Gastroesophageal sphincter (tissue), 3 donors: ENCODE measurements around the gene LIMK2.

Source experiments
- CTCF ChIP-seq, 4 experiments: fragments of 200-600 bp in 2 of 4; fragments of 450-650 bp in 2 of 4; sonication (generic) in 1 of 4; IDR thresholded peaks; one replicate each; pipeline ENCODE4 v1.5.1; 2017 to 2019; ENCODE audit warnings: antibody characterized with exemption in 4 of 4, mild to moderate bottlenecking in 2 of 4, moderate library complexity in 2 of 4
- POLR2A ChIP-seq, 2 donors: fragments of 450-650 bp; IDR thresholded peaks; one replicate each; pipeline ENCODE4 v1.6.1; 2017; ENCODE audit warnings: antibody characterized with exemption in 2 of 2, mild to moderate bottlenecking in 2 of 2, moderate library complexity in 1 of 2

GRCh38 chr22:31185056-31185455 lies 27.0 kb upstream of the LIMK2 start:
- no peak for TF ChIP-seq CTCF (IDR thresholded peaks at IDR 0.05)
- no peak for TF ChIP-seq POLR2A (IDR thresholded peaks at IDR 0.05)
